LHCN-M2 (cell line): ENCODE measurements around the gene KRCC1. TPM values are rescaled to one million over a fixed set of nuclear protein-coding genes. Genes with fewer than 3 reads are reported as not detected.
"Not testable (repeated sequence)": the region's sequence is repeated elsewhere in the genome, so short reads cannot be mapped to it uniquely, and the experiment has no call there.

Experiments
- DNase-seq: peaks from one replicate; pipeline ENCODE4 v3.0.0-alpha.2; 2012; ENCODE audit warnings: low read depth
- total RNA-seq: library from RNA; depleted of rRNA; stranded (reverse); fragments of >200 nt; gene quantifications from 2 replicates; pipeline ENCODE4 v1.2.3, GENCODE V29; 2014; rRNA removed

Gene KRCC1
- total RNA-seq, 1 experiment from 2014 or later = 33.9 TPM

DNA sequence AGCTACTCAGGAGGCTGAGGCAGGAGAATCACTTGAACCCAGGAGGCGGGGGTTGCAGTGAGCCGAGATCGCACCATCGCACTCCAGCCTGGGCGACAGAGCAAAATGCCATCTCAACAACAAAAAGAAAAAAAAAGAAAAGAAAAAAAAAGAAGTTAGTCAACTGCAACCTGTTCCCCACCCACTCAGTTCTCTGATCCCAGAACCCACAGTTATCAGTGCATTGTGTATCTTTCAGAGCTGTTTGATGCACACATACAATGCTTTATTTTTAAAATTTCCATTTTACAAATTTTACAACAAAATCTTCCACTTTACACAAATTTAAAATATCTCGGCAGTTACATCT lies 53.2 kb downstream of the KRCC1 start:
- DNase-seq = no peak

DNA sequence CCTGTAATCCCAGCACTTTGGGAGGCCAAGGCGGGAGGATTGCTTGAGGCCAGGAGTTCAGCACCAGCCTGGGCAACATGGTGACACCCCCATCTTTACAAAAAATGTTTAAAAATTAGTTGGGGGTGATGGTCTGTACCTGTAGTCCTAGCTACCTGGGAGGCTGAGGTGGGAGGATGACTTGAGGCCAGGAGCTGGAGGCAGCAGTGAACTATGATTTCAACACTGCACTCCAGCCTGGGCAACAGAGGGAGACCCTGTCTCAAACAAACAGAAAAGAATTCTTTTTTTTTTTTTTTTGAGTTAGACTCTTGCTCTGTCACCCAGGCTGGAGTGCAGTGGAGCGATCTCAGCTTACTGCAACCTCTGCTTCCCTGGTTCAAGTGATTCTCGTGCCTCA lies 55.1 kb downstream of the KRCC1 start:
- DNase-seq = not testable (repeated sequence)

DNA sequence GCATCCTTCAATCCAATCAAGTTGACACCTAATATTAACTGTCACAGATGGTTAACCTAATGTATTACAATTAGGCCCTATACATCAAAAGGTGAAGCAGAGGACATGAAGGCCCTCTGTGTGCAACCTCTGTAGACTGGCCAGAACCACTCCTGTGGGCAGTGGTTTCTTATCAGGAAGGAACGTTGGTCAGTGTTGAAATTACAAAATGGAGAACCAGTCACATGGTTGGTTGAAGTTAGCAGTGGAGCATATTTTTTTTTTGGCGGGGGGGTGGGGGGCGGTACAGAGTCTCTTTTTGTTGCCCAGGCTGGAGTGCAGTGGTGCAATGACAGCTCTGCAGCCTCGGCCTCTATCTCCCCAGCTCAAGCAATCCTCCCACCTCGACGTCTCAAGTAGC lies 59.0 kb downstream of the KRCC1 start:
- no peak for DNase-seq

DNA sequence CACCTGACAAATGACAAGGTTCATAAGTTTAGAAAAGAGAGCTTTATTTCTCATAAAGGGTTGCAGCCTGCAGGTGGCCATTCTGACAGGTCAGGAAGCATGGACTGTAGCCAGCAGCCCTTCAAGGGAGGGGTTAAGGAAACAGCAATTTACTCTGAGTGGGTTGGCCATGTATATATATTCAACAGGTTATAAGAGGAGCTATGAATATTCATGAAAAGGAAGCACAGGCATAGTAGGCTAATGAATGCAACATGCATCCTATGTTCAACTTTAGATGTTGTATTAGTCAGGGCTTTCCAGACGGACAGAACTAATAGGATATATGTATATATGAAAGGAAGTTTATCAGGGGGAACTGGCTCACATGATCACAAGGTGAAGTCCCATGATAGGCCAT lies 59.8 kb downstream of the KRCC1 start:
- DNase-seq = no peak

DNA sequence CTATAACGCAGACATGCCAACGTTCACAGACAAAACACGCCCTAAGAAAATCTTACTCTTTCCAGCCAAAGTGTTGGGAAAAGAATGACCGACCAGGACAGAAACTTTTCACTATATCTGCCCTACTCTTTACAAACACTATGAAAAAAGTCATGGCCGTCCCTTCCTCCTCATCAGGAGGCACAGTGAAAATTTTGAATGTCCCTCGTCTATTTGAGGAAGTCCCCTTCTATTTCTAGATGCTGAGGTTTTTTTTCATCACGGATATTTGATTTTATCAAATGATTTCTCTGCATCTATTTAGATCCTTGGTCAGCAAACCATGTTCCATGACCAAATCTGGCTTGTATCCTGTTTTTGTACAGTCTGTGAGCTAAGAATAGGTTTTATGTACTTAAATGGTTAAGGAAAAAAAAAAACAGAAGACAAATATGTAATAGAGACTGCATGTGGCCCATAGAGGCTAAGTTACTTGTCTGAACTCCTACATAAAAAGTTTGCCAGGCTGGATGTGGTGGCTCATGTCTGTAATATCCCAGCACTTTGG lies 61.2 kb downstream of the KRCC1 start:
- not testable (repeated sequence) for DNase-seq

DNA sequence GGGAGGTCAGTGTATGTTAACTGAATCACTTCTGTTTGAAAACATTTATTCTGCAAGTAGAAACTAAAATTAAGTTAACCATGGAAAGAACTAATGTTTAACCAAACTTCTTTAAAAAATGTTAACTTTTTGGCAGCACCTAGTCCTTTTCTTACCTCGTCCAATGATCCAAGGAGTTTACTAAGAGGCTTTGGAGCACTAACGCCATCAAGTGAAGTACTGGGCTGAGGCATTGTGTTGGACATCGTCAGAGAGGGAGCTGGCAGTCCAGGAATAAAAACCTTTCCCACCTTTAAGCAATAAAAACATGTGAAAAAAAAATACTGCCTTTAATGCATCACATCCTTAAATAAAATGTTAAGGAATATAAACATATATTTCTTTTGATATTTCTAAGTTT lies 63.0 kb downstream of the KRCC1 start:
- not testable (repeated sequence) for DNase-seq

- DNase-seq = not testable (repeated sequence)
These were observed 68.1 kb downstream of the KRCC1 start for GRCh38 chr2:87987473-87987872.

- DNase-seq = not testable (repeated sequence)
These were observed 69.7 kb downstream of the KRCC1 start for GRCh38 chr2:87985902-87986301.

DNA sequence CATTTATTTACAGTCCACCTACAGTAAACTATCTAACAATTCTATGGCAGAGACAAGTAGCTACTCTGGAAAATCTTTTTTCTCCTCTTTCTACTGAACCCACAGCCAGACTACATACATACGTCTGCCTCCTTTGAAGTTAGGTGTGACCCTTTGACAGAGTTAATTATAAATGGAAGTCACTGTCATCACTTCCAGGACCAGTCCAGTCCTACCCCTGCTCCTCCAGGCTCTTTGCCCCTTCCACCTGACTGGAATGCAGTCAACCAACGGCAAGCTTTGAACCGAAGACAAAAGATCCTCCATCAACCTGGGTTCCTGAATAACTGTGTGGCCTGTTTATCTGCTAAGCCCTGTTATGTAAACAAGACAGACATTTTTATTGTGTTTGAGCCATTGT lies 74.4 kb downstream of the KRCC1 start:
- not testable (repeated sequence) for DNase-seq

Other genes with a start within 250 kb of the KRCC1 start
- 0.17 and 1.3 TPM in 2 replicates for gene RGPD2, start 230.0 kb downstream of the KRCC1 start, total RNA-seq
- not detected in 2 replicates for gene RNU2-63P, start 39.2 kb downstream of the KRCC1 start, total RNA-seq
- gene SMYD1, start 12.0 kb upstream of the KRCC1 start, total RNA-seq = 0.45 and 1.6 TPM in 2 replicates
- not detected in 2 replicates for gene FABP1, start 72.3 kb upstream of the KRCC1 start, total RNA-seq
- 3.5 and 6.1 TPM in 2 replicates for gene THNSL2, start 114.6 kb upstream of the KRCC1 start, total RNA-seq